ENCODE measurements around the gene SYP. TPM values are rescaled to one million over a fixed set of nuclear protein-coding genes. Genes with fewer than 3 reads are reported as not detected.

Gene SYP
- 2.3 TPM for polyA plus RNA-seq (2013)

GRCh38 chrX:49199906-49200771 is at the start of gene SYP:
SYP (minus strand) TSS chrX:49200193; CDS start chrX:49200186, 7 bp downstream.
- peaks cover 0 to 11% (median 8%) of the 10 kb centered on the region in 4 experiments for H3K4me1 ChIP-seq (ENCODE audit: control extremely low read depth in 1 of 4, control insufficient read depth in 4 of 4, insufficient read depth in 4 of 4, low read length in 3 of 4)
- H3K27me3 ChIP-seq (replicated peaks in 2 of 5; ENCODE audit: control insufficient read depth in 4 of 5, insufficient read depth in 5 of 5, low read length in 4 of 5): peaks cover 0 to 15% (median 0%) of the 10 kb centered on the region in 5 experiments
- 43% methylated on average over 51 of the region's 61 CpGs for WGBS (ENCODE audit: insufficient coverage)
- ChIA-PET CTCF (no interaction called here), POLR2A (interaction anchor here (0.7 kb wide), 1 partner anchor 46 kb away, joined by 3 read pairs; no protein-coding TSS in a partner anchor)
- H3K36me3 ChIP-seq (ENCODE audit: control insufficient read depth in 4 of 4, insufficient read depth in 4 of 4, low read length in 3 of 4): no peaks in the 10 kb centered on the region
- peak within 1 kb of the TSS in 1 of 2 experiments; percentile 49 for H3K27ac ChIP-seq (ENCODE audit: insufficient read depth in 1 of 2, low read depth in 1 of 2, low read length in 2 of 2, poor library complexity in 1 of 2, severe bottlenecking in 2 of 2)
- peak within 1 kb of the TSS; percentile 13 to 76 (median 47) for H3K4me3 ChIP-seq (ENCODE audit: control insufficient read depth in 1 of 7, extremely low read depth in 1 of 7, insufficient read depth in 4 of 7, low read depth in 2 of 7, low read length in 6 of 7)
- no peaks in the 10 kb centered on the region for H3K9me3 ChIP-seq (ENCODE audit: control extremely low read depth in 1 of 5, control insufficient read depth in 4 of 5, insufficient read depth in 2 of 5, low read depth in 1 of 5, low read length in 4 of 5)
- peak; percentile 80 to 91 (median 91) for DNase-seq

GRCh38 chrX:49249616-49250015 is 49.6 kb upstream of the SYP start:
- DNase-seq: no peak
- Histone ChIP-seq H3K9me3 (ENCODE audit: control extremely low read depth in 1 of 5, control insufficient read depth in 4 of 5, insufficient read depth in 2 of 5, low read depth in 1 of 5, low read length in 4 of 5) (no peaks in the 10 kb centered on the region), H3K27me3 (replicated peaks in 2 of 5; ENCODE audit: control insufficient read depth in 4 of 5, insufficient read depth in 5 of 5, low read length in 4 of 5) (no peaks in the 10 kb centered on the region), H3K4me1 (ENCODE audit: control extremely low read depth in 1 of 4, control insufficient read depth in 4 of 4, insufficient read depth in 4 of 4, low read length in 3 of 4) (no peaks in the 10 kb centered on the region), H3K27ac (ENCODE audit: insufficient read depth in 1 of 2, low read depth in 1 of 2, low read length in 2 of 2, poor library complexity in 1 of 2, severe bottlenecking in 2 of 2) (no peak overlapping the region), H3K36me3 (ENCODE audit: control insufficient read depth in 4 of 4, insufficient read depth in 4 of 4, low read length in 3 of 4) (peaks cover 0 to 41% (median 10%) of the 10 kb centered on the region in 4 experiments), H3K4me3 (ENCODE audit: control insufficient read depth in 1 of 7, extremely low read depth in 1 of 7, insufficient read depth in 4 of 7, low read depth in 2 of 7, low read length in 6 of 7) (no peak overlapping the region)
- ChIA-PET POLR2A (interaction anchor here (0.6 kb wide), 1 partner anchor 8 kb away, joined by 3 read pairs; no protein-coding TSS in a partner anchor), CTCF (interaction anchor here (1.4 kb wide), 1 partner anchor 512 kb away, joined by 3 read pairs; no protein-coding TSS in a partner anchor)
- WGBS (ENCODE audit: insufficient coverage): 91% methylated on average over 9 of the region's 9 CpGs

- no peak overlapping the region for H3K4me3 ChIP-seq (ENCODE audit: control insufficient read depth in 1 of 7, extremely low read depth in 1 of 7, insufficient read depth in 4 of 7, low read depth in 2 of 7, low read length in 6 of 7)
- DNase-seq: no peak
- H3K36me3 ChIP-seq (ENCODE audit: control insufficient read depth in 4 of 4, insufficient read depth in 4 of 4, low read length in 3 of 4): peaks cover 0 to 44% (median 10%) of the 10 kb centered on the region in 4 experiments
- ChIA-PET POLR2A (interaction anchor here (0.6 kb wide), 1 partner anchor 8 kb away, joined by 3 read pairs; no protein-coding TSS in a partner anchor), CTCF (interaction anchor here (1.4 kb wide), 1 partner anchor 512 kb away, joined by 3 read pairs; no protein-coding TSS in a partner anchor)
- no peaks in the 10 kb centered on the region for H3K27me3 ChIP-seq (replicated peaks in 2 of 5; ENCODE audit: control insufficient read depth in 4 of 5, insufficient read depth in 5 of 5, low read length in 4 of 5)
- no peaks in the 10 kb centered on the region for H3K4me1 ChIP-seq (ENCODE audit: control extremely low read depth in 1 of 4, control insufficient read depth in 4 of 4, insufficient read depth in 4 of 4, low read length in 3 of 4)
- H3K27ac ChIP-seq (ENCODE audit: insufficient read depth in 1 of 2, low read depth in 1 of 2, low read length in 2 of 2, poor library complexity in 1 of 2, severe bottlenecking in 2 of 2): no peak overlapping the region
- WGBS (ENCODE audit: insufficient coverage): 80% methylated on average over 4 of the region's 6 CpGs
- no peaks in the 10 kb centered on the region for H3K9me3 ChIP-seq (ENCODE audit: control extremely low read depth in 1 of 5, control insufficient read depth in 4 of 5, insufficient read depth in 2 of 5, low read depth in 1 of 5, low read length in 4 of 5)
These were observed 49.1 kb upstream of the SYP start for GRCh38 chrX:49249071-49249470.

- no peaks in the 10 kb centered on the region for H3K27me3 ChIP-seq (replicated peaks in 2 of 5; ENCODE audit: control insufficient read depth in 4 of 5, insufficient read depth in 5 of 5, low read length in 4 of 5)
- ChIA-PET POLR2A (no interaction called here), CTCF (interaction anchor here (1.0 kb wide), 1 partner anchor 20 kb away, joined by 3 read pairs; no protein-coding TSS in a partner anchor)
- DNase-seq: no peak
- 91% methylated on average over 21 of the region's 28 CpGs for WGBS (ENCODE audit: insufficient coverage)
- no peak overlapping the region for H3K4me3 ChIP-seq (ENCODE audit: control insufficient read depth in 1 of 7, extremely low read depth in 1 of 7, insufficient read depth in 4 of 7, low read depth in 2 of 7, low read length in 6 of 7)
- peaks cover 4 to 52% (median 14%) of the 10 kb centered on the region in 4 experiments for H3K36me3 ChIP-seq (ENCODE audit: control insufficient read depth in 4 of 4, insufficient read depth in 4 of 4, low read length in 3 of 4)
- no peaks in the 10 kb centered on the region for H3K9me3 ChIP-seq (ENCODE audit: control extremely low read depth in 1 of 5, control insufficient read depth in 4 of 5, insufficient read depth in 2 of 5, low read depth in 1 of 5, low read length in 4 of 5)
- no peaks in the 10 kb centered on the region for H3K4me1 ChIP-seq (ENCODE audit: control extremely low read depth in 1 of 4, control insufficient read depth in 4 of 4, insufficient read depth in 4 of 4, low read length in 3 of 4)
- no peak overlapping the region for H3K27ac ChIP-seq (ENCODE audit: insufficient read depth in 1 of 2, low read depth in 1 of 2, low read length in 2 of 2, poor library complexity in 1 of 2, severe bottlenecking in 2 of 2)
These were observed 48.2 kb upstream of the SYP start for GRCh38 chrX:49247916-49248811.

GRCh38 chrX:49247346-49247745 is 47.4 kb upstream of the SYP start:
- Histone ChIP-seq H3K9me3 (ENCODE audit: control extremely low read depth in 1 of 5, control insufficient read depth in 4 of 5, insufficient read depth in 2 of 5, low read depth in 1 of 5, low read length in 4 of 5) (no peaks in the 10 kb centered on the region), H3K27me3 (replicated peaks in 2 of 5; ENCODE audit: control insufficient read depth in 4 of 5, insufficient read depth in 5 of 5, low read length in 4 of 5) (no peaks in the 10 kb centered on the region), H3K27ac (ENCODE audit: insufficient read depth in 1 of 2, low read depth in 1 of 2, low read length in 2 of 2, poor library complexity in 1 of 2, severe bottlenecking in 2 of 2) (no peak overlapping the region), H3K4me1 (ENCODE audit: control extremely low read depth in 1 of 4, control insufficient read depth in 4 of 4, insufficient read depth in 4 of 4, low read length in 3 of 4) (no peaks in the 10 kb centered on the region), H3K4me3 (ENCODE audit: control insufficient read depth in 1 of 7, extremely low read depth in 1 of 7, insufficient read depth in 4 of 7, low read depth in 2 of 7, low read length in 6 of 7) (no peak overlapping the region), H3K36me3 (ENCODE audit: control insufficient read depth in 4 of 4, insufficient read depth in 4 of 4, low read length in 3 of 4) (peaks cover 4 to 60% (median 20%) of the 10 kb centered on the region in 4 experiments)
- CTCF ChIA-PET: interaction anchor here (1.0 kb wide), 1 partner anchor 21 kb away, joined by 3 read pairs; no protein-coding TSS in a partner anchor
- POLR2A ChIA-PET: no interaction called here
- 83% methylated on average over 7 of the region's 11 CpGs for WGBS (ENCODE audit: insufficient coverage)
- no peak for DNase-seq

- Histone ChIP-seq H3K4me3 (ENCODE audit: control insufficient read depth in 1 of 7, extremely low read depth in 1 of 7, insufficient read depth in 4 of 7, low read depth in 2 of 7, low read length in 6 of 7) (no peak overlapping the region), H3K27ac (ENCODE audit: insufficient read depth in 1 of 2, low read depth in 1 of 2, low read length in 2 of 2, poor library complexity in 1 of 2, severe bottlenecking in 2 of 2) (no peak overlapping the region), H3K4me1 (ENCODE audit: control extremely low read depth in 1 of 4, control insufficient read depth in 4 of 4, insufficient read depth in 4 of 4, low read length in 3 of 4) (no peaks in the 10 kb centered on the region), H3K36me3 (ENCODE audit: control insufficient read depth in 4 of 4, insufficient read depth in 4 of 4, low read length in 3 of 4) (peaks cover 4 to 61% (median 21%) of the 10 kb centered on the region in 4 experiments), H3K9me3 (ENCODE audit: control extremely low read depth in 1 of 5, control insufficient read depth in 4 of 5, insufficient read depth in 2 of 5, low read depth in 1 of 5, low read length in 4 of 5) (no peaks in the 10 kb centered on the region), H3K27me3 (replicated peaks in 2 of 5; ENCODE audit: control insufficient read depth in 4 of 5, insufficient read depth in 5 of 5, low read length in 4 of 5) (no peaks in the 10 kb centered on the region)
- CTCF ChIA-PET: no interaction called here
- POLR2A ChIA-PET: no interaction called here
- WGBS (ENCODE audit: insufficient coverage): 93% methylated on average over 2 of the region's 10 CpGs
- no peak for DNase-seq
These were observed 46.5 kb upstream of the SYP start for GRCh38 chrX:49246541-49246940.

All from common myeloid progenitor, CD34-positive (primary cell).